ENCODE measurements around the gene HNRNPUL2.

DNA sequence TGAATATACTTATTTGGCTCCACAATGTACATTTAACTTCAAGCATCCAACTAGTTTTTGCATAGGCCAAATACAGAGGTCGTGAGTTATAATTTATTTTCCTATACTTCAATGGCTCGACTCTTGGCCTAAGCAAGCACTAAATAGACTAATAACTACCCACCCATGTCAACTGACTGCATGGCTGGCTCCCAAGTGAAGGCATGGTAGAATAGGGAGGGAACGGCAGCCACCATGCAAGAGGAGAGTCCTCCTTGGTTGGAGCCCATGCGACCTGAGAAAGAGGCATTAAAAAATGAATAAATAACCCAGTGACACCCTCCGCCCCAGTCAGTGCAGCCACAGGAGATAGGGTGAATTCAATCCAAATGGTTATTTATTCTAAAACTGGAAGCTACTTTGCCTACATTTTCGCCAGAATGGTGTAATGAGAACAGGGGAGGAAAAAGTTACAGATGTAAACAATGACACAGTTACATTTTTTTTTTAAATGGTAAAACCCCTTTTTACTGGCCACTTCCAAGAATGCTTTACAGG is 14.9 kb downstream of the HNRNPUL2 start:
- TF ChIP-seq CTCF (IDR thresholded peaks at IDR 0.05) (no peak), POLR2A (IDR thresholded peaks at IDR 0.05) (no peak)

Data from adrenal gland (tissue), 5 donors.